GM04504 (cell line): ENCODE results near the gene NEGR1.

Source experiments
- DNase-seq: peaks from one replicate; pipeline ENCODE4 v3.0.0-alpha.2; 2012; ENCODE audit warnings: low read depth

NEGR1 gene

DNA sequence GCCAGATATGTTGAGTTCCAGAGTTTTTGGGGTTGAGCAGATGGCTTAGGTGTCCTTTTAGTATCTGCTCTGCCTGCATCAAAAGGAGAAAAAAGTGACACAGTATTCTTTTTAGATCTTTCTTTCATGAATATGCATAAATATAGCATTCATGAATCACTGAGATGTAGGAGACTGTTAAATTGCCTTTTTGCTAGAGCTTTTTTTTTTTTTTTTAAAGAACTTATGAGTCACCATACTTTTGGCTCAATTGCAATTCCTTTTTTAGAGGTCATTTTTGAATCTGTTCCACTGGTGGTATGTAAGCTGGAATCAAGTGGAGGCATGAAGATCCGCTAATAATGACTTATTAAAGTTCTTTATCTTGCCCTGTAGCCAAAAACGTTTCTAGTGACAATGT, 720.6 kb downstream of the NEGR1 start:
- DNase-seq = peak; percentile 37

DNA sequence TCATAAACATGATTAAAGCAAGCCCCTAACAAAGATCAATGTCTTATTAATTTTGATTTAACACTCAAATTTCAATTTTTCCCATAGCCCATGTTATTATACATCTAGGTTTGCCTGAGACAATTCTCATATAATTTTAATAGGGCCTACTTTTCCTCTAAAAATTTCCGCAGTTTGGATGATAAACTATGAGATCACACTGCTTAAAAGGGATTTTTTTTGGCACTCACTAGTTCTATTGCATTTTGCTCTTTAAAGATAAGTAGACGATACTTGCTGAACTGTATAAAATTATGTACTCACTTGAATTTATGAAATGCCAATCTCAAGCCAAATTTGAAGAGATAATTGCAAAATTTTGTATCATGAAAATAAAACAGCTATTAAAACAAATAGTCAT, 721.1 kb downstream of the NEGR1 start:
- no peak for DNase-seq

DNA sequence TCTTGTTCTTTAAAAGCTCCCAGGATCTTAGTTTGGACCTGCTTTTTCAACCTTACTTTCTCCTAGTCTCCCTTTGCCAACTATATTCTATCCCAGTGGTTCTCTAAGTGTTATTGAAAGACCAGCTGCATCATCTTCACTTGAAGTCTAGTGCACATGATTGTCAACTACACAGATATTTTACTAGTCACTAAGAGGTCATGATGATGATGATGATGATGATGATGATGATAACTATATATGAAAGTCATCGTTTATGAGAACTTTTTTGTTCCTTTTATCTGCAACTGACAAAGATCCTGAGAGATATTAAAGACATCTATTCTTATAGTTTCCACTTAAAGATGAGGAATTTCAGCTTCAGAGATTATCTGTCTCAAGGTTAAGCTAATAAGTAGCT, 722.5 kb downstream of the NEGR1 start:
- DNase-seq = no peak

DNA sequence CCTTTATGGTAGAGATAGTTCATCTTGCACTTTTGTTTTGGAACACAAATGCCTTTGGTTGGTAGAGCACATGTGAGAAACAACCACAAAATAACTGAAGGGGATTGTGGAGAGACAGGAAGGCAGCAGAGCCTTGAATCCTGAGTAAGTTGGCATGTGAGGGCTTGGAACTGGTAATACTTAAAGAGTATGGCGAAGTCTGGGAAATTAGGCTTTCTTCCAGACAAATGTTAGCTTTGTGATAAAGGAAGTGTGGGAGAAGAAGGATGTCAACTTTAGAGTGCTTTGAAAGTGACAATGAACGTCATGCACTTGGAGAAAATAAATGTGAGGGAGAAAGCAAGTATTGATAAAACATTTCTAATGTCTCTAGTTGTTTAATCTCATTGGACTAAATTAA, 725.2 kb downstream of the NEGR1 start:
- no peak for DNase-seq

DNA sequence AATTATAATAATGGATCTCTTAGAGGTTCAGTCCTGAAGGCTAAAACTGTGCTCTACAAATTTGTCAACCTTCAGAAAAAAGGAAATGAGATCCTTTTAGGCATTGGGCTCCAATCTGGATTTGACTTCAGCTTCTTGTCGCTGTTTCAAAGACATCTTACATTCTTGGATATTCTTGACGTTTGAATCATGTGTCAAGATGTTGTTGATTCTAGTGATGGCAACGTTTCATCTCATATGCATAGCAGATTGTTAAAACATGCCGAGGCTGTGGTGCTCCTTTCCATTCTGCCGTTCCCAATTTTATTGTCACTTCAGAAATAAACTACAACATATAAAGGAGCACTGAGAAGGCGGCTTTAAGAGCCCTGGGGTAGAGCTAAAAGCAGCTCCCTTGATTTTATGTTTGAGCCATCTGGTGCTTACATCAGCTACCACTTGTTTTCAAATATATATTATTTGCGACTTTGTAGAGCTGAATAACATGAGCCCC, 733.9 kb downstream of the NEGR1 start:
- DNase-seq = no peak

DNA sequence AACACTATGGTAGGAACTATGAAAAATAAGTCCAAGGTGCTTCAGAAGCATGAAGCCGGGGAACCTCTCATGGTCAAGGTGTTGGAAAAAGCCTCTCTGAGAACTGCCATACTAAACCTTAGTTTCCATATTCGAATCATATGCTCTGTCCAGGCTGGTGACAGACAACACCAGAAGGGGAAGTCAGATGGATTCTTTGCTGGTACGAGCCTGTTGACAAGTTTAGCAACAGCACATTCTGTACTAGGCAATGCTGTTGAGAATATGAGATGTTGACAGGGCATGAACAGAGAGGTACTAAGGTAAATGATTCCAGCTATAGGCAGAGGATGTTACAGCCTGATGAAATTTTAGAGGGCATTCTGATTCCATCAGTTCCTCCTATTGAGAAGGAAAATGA, 740.2 kb downstream of the NEGR1 start:
- no peak for DNase-seq

DNA sequence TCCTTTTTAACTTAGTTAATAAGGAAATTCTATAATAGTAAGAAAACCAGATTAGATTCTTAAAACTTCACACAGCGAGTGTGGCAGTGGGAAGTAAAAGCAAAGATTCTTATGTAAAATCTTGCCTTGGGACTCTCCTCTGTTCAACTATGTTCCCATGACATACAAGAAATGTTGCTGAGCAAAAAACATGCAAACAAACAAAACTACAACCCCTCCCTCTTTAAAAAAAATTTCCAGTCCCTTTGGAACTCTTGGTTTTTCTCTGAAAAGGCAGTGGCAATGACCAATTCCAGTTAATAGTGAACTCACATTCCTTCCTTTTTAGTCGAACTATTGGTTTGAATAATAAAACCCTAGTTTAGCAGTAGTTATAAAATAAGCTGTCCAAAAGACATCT, 748.4 kb downstream of the NEGR1 start:
- DNase-seq = no peak

DNA sequence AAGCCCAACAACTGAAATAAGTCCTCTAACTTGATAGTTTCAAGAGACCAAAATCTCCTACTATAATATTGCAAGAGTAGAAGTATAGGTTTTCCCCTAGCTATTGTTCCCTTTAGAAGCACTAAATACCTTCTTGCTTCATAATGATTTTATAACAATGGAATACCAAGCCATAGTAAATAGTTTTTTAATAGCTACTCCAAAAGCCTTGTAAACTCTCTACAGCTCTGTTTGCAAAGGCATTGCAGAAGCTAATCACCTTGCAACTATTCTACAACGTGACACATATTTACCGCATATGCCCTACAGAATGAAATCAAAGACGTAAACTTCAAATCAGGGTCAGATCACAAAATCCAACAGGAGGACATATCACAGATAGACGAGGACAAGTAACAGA, 750.0 kb downstream of the NEGR1 start:
- no peak for DNase-seq

DNA sequence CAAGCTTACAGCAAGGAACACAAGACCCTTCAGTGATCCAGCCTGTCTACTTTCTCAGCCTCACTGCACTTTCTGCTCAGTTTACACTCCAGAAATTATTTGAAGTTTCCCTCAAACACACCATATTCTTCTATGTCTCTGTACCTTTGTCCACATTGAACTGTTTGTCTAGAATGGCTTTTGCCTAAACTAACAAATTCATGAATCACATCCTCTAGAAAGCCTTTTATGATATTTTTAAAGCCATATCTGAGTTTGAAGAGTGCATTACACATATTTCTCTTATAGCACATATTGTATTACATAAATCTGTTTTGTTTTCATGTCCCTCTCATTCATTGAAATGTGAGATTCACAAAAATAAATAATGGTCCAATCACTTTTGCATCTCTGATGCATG, 755.5 kb downstream of the NEGR1 start:
- no peak for DNase-seq

DNA sequence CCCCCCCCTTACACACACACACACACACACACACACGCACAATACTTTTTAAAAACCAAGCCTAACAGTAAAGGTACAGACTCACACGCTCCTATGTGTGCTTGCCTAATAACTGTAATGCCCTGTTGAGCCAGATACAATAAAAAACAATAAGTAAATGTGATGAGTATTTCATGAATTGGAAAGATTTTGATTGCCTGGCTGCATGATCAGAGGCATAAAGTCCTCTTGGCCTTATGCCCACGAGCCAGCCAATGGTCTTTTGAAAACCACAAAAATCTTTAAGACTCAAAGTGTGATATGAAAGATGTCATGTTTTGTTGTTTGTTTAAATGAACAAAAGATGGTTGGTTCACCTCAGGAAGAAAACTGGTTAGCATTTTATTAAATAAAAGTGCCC, 759.6 kb downstream of the NEGR1 start:
- peak; percentile 16 for DNase-seq

DNA sequence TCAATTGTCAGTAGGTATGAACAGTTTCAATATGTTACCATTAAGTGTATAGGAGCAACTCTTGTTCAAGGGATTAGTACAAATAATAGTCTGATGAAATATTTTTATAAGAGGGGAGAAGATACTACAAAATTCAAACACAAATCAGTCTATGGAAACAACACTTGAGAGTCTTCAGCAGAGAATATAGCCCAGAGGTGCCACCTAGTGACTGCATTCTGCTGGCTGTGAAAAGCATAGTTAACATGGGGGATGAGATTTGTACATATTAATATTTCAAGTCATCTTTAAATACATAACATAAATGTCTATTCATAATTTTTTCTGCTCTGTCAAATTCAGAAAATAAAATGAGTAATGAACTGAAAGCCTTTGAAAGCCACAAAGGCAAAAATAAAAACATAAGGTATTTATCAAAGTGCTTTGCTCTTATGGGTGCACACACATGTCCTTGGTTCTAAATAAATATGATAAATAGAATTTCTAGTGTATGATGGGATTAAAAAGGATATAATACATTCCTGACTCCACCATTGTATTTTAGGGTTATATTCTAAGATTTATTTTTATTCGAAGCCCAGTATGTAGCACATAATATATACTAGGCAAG, 760.6 kb downstream of the NEGR1 start:
- peak; percentile 25 for DNase-seq

DNA sequence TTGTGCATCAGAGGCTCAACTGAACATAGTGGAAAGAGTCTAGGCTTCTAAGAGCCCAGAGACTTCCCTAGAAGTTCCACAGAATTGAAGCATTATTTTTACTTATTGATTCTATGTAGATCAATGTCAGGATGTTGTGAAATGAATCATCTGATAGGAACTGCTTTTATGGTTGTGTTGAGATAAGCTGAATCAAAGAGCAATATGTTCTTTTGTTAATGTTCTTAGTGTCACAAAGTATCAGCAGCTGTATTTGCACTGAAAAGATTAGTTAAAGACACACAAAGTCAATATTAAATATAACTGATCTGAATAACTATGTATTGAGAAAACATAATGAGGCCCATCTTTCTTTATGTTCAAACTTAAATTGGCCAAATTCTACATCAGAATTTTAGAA, 770.8 kb downstream of the NEGR1 start:
- no peak for DNase-seq

DNA sequence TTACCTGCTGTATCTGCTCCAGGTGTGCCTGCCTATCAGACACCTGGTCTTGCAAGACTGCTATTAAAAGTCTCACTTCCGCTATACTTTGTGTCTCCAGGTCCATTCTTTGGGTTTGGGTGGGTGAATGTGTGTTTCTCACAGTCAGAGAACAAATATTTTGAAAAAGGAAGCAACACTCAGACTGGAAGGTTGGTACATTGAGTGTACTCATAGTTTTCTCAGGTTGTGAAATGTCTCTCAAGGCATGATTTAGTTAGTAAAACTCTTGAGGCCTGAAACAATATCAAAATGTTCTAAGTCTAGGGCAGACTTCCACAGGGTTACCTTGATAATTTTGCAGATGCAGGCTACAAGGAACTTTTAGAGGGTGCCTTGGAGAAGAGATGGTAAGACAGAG, 771.6 kb downstream of the NEGR1 start:
- no peak for DNase-seq

DNA sequence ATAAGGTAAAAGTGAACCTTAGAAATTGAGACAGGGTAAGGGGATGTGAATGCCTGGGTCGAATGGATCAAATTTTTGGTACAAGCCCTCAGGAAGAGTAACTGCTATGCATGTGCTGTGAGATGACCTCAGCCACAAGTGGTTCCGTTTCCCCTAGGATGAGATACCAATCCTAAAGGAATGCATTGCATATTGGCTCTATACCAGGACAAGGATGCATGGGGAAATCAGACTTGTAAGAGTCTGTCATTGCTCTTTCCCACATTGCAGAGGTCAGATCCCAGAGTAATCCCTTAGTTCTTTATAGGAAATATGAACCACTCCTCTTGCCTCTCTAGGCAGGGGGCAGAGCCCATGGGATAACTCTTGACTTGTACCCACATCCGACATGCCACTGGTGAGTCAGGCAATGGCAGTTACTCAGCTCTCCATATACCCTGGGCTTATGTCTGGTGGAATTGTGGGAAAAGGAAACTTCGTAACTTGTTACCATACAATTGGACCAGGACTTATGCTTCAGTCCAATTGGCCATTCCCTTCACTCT, 773.2 kb downstream of the NEGR1 start:
- DNase-seq = no peak

DNA sequence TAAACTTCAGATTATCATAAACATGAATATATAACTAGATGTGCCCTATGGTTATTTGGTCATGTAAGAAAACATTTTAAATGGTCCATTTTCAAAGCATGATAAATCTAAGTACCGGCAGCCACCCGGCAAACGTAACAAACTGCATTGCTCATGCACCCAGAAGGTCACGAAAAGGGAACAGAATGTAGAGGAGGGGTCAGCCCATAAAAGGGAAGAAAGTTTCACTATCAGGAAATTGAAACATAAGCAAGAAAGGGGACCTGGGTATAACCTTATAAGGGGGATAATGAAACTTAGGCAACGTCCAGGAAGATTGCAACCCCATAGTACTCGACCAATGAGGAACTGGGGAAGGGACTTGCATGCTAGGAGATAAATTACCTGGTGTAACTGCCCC, 780.3 kb downstream of the NEGR1 start:
- no peak for DNase-seq

DNA sequence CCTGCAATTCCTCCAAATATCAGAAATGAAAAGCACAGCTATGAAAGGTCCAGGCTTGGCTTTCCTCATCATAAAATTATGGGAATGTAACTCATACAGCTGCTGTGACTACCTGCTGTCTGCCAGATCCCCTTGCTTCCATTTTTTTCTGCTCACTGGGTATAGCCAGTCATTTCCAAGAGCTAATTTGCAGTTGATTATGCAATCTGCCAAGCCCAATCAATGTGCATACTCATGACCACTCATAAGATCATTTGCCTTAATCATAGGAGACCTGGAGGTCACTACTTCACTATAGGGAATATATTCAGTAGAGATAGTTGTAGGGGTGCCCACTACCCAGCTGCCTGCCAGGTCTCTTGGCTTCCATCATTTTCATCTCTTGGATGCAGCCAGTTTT, 783.8 kb downstream of the NEGR1 start:
- DNase-seq = no peak

DNA sequence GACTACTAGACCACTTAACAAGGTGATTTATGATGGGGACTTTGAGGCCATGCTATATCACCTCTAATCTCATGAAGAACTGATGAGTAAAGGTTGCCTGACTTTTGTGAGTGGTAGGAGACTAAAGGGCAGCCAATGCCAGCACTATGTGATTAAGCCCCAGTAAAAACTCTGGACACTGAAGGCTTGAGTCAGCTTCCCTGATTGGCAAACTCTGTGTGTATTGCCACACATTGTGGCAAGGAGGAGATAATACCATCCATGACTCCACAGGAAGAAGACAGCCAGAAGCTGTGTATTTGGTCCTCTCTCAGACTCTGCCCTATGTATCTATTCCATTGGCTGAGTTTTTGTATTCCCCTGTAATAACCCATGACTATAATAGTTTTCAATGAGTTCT, 788.2 kb downstream of the NEGR1 start:
- DNase-seq = peak; percentile 18

DNA sequence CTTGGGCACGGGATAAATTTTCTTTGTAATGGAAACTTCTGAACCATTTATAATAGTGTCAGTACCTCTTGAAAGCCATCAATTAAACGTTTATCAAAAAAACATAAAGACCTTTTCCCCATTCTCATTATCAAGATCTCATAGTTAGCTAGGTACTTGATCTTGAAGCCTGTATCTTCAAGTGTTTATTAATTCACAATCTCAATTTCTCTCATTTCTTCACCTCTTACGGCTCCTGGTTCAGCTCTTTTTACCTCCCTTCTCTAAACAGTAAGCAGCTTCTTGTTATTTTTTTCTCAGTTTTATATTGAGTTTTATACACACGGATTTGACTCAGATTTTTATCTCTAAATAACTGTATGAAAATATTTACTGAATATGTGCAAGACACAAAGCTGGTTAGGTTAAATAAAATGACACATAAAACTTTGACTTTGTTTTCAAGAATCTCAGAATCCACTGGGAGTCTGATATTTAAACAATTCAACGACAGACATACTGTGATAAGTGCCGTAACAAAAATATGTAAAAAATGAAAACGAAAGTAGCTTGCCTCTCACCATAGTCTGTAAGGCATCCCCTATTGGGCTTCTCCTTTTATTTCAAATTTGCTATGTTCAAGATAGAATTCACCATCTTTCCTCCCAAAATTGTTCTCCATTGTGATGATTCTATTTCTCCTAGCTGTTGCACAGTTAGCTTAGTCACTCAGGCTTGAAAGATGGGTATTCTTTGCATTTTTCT, 789.9 kb downstream of the NEGR1 start:
- DNase-seq = no peak

DNA sequence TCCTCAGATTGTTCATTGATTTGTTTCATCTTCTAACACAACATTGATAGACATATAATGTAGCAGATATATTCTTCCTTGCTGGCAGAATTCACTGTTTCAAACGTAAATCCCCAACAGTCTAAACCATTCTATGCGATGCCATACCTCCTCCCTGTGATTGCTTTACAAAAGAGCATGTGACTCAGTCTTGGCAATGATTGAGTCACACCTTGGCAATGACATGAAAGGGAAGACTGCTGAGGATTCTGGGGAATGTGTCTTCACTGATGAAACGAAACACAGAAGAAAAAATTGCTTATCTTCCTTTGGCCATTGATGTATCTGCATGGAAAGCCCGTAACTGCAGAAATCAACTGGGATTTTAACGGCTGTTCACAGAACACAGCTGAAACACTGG, 791.9 kb downstream of the NEGR1 start:
- no peak for DNase-seq

DNA sequence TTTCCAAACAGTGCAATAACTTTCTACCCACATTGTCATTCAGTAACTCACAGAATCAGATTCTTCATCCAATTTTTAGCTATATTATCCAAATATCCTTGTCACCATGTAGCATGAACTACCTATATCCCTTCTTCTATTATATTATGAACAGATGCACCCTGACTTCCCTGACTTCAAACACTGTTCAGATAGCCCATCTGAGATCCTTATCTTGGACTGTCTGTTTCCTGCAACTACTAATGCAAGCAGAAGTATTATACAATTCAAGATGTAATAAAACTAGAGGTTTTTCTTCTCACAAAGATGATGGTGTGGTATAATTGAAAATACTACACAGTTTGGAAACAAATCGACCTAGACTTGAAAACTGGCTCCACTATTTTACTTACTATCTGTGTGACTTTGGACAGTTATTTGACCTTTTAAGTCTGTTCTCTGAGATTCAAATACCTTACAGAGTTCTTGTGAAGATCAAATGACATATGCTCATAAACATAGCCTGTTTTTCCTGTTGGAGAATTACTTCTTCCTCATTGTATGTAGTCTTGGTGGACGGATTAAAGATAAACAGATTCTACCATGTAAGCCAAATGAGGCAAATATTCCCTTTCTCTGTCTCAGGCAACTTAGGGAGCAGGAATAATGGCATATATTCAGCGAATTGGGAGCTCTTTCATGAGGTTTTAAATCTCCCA, 793.6 kb downstream of the NEGR1 start:
- DNase-seq = no peak

DNA sequence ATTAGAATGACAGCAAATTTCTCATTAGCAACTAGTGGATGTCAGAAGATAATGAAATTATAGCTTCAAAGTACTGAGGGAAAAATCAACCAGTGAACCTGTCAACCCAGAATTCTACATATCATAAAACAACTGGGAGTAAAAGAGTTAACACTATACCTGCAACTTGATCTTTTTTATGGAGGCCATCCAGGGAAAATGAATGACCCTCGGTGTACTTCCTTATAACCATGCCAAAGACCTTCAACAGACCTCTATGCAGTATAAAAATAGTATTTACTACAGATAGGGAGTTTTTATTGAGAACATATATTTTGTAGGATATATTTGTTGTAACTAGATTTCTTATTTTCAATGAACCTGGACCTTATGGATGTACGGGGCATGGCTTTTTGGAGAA, 809.0 kb downstream of the NEGR1 start:
- DNase-seq = no peak

DNA sequence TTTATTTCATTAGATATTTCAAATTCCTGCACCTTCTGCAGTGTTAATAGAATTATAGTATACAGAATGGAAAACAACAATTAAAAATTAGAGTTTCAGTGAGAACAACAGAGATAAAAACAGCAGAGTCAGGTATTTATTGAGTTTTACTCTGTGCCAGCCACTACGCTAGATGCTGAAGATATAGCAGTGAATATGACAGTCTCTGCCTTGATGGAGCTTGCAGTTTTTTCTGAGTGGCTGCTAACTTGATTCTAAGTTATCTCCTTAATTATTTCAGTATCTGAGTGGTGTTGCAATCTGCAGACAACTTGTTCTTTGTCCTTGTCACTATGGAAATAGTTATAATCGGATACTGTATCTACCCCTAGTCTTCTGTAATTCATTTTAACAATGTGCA, 817.2 kb downstream of the NEGR1 start:
- DNase-seq = no peak

DNA sequence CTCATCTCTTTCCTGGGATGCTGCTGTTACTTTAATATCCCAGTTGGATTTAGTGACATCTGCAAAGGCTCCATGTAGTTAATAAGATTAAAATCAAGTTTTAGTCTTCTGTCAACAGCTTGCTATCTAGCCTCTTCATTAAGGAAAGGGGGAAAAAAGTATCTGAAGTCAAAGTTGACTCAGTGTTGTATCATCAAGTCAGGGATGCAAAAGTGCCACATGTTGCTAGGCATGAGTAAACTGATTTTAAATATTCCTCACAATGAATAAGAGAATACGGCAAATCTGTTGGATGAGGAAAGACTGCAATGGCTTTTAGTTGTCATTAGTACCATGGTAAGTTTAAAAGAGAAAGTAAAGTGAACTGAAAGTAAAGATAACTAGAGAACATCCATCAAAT, 818.3 kb downstream of the NEGR1 start:
- peak; percentile 27 for DNase-seq
